GM12891 (cell line): ENCODE measurements around the gene CCL14.
A peak's percentile ranks its signal among the peaks of the same experiment; 100 is the strongest.
"Not testable (repeated sequence)": the region's sequence is repeated elsewhere in the genome, so short reads cannot be mapped to it uniquely, and the experiment has no call there.

ENCODE experiments used
- DNase-seq: peaks from one replicate; pipeline ENCODE4 v3.0.0; 2011; ENCODE audit warnings: low spot score; ENCODE audit not compliant: insufficient read length
- FAIRE-seq: peaks from 2 replicates; lab custom pipeline; 2011; peaks lifted over from hg19 to GRCh38; lab: Jason Lieb, UNC
- PAX5 ChIP-seq: IDR thresholded peaks from 2 replicates; pipeline ENCODE4 v1.6.1; 2011; ENCODE audit warnings: low read length, moderate library complexity, mild to moderate bottlenecking; ENCODE audit not compliant: insufficient read depth, severe bottlenecking
- POLR2A ChIP-seq: IDR thresholded peaks from 2 replicates; pipeline ENCODE4 v1.6.1; 2011; ENCODE audit warnings: low read depth, low read length, control low read depth
- POLR2AphosphoS5 ChIP-seq: IDR thresholded peaks from 2 replicates; pipeline ENCODE4 v1.6.1; 2011; ENCODE audit warnings: low read depth, low read length, control low read depth
- POU2F2 ChIP-seq: IDR thresholded peaks from 2 replicates; pipeline ENCODE4 v1.6.1; 2011; ENCODE audit warnings: low read depth, mild to moderate bottlenecking, control low read depth, low read length, moderate library complexity
- SPI1 ChIP-seq: IDR thresholded peaks from 2 replicates; pipeline ENCODE4 v1.6.1; 2011; ENCODE audit warnings: low read depth, low read length, control low read depth
- TAF1 ChIP-seq: IDR thresholded peaks from 2 replicates; pipeline ENCODE4 v1.6.1; 2011; ENCODE audit warnings: low read depth, low read length, control low read depth

Gene CCL14

GRCh38 chr17:35995346-35995745, 8.8 kb upstream of the CCL14 start:
- not testable (repeated sequence) for FAIRE-seq, DNase-seq
- TF ChIP-seq SPI1 = peak; percentile 47

- FAIRE-seq (no peak), DNase-seq (no peak)
- TF ChIP-seq POU2F2 = no peak
- no peak for TF ChIP-seq POLR2AphosphoS5
- no peak for TF ChIP-seq PAX5
- TF ChIP-seq SPI1 = no peak
- TF ChIP-seq TAF1 = no peak
- TF ChIP-seq POLR2A = no peak
Measured at GRCh38 chr17:35991075-35991474, 4.5 kb upstream of the CCL14 start.

- no peak for FAIRE-seq
- no peak for TF ChIP-seq TAF1
- no peak for TF ChIP-seq POU2F2
- TF ChIP-seq POLR2A = no peak
- TF ChIP-seq PAX5 = no peak
- DNase-seq = no peak
Measured at GRCh38 chr17:35988164-35988563, 1.6 kb upstream of the CCL14 start.

- FAIRE-seq (no peak), DNase-seq (no peak)
- no peak for TF ChIP-seq POLR2A
- TF ChIP-seq PAX5 = no peak
- no peak for TF ChIP-seq POLR2AphosphoS5
- TF ChIP-seq SPI1 = no peak
- no peak for TF ChIP-seq TAF1
- TF ChIP-seq POU2F2 = no peak
Measured at GRCh38 chr17:35984140-35984539, 2.4 kb downstream of the CCL14 start.

DNA sequence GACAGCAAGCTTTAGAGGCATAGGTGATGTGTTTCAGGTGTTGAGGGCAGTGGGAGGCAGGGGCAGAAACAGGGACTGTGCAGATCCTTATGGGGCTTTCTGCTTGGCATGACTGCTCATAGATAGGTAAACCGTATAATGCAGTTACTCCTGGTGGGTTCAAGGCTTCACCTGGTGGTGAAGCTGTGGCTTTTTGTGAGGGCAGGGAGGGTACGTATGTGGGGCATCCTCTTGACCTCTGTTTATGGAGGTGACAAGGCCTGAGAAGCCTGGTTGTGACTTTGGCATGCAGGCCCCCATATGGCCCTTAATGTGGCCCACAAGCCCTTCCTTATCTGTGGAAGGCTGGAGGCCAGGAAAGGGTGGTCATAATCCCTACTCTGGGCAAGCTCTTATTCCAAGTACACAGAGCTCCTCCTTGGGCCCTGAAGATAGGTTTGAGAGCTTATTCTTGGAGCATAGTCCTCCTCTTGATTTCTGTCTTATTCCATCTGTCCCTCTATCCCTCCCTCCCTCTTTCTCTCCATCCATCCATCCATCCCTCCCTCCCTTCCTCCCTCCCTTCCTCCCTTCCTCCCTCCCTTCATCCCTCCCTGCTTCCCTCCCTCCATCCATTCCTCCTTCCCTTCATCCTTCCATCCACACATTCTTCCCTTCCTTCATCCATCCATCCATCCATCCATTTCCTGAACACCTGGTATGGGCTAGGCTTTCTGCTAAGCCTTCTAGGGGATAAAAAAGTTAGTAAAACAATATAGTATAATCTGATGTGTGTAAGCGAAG, 3.9 kb downstream of the CCL14 start:
- TF ChIP-seq POLR2A (no peak), POU2F2 (no peak), SPI1 (no peak), TAF1 (no peak), POLR2AphosphoS5 (no peak), PAX5 (no peak)
- no peak for FAIRE-seq
- DNase-seq = no peak

DNA sequence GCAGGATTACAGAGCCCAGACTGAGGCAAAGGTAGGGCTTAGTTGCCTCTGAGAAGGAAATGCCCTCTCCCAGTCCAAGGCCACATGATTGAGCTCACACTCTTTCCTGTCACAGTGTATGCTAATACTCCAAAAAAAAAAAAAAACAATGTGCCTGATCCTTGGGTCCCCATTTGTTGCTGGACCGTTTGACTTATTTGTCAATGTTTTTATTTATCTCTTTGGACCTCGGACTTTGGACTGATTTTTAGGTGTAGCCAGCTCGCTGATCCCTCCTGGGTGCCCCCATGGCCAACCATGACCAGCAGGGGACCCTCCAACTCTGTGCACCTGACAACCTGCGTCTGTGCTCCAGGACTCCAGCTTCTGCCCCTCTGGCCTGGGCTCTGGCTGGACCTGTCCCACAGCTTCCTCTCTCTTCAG, 4.6 kb downstream of the CCL14 start:
- no peak for TF ChIP-seq POU2F2
- no peak for TF ChIP-seq POLR2A
- TF ChIP-seq SPI1 = no peak
- no peak for TF ChIP-seq PAX5
- no peak for TF ChIP-seq TAF1
- no peak for TF ChIP-seq POLR2AphosphoS5
- FAIRE-seq (no peak), DNase-seq (no peak)

GRCh38 chr17:35981246-35981645, 5.3 kb downstream of the CCL14 start, which contains the start of gene CCL16:
TSS of gene CCL16 (minus strand) at chr17:35981497. CDS start at chr17:35981420, 77 bp downstream.
- TF ChIP-seq TAF1 (no peak), POLR2A (no peak), SPI1 (no peak), PAX5 (no peak), POLR2AphosphoS5 (no peak), POU2F2 (no peak)
- FAIRE-seq = no peak
- no peak for DNase-seq

GRCh38 chr17:35978346-35978745, 8.2 kb downstream of the CCL14 start:
- DNase-seq (no peak), FAIRE-seq (no peak)
- TF ChIP-seq TAF1 (no peak), POLR2AphosphoS5 (no peak), PAX5 (no peak), SPI1 (no peak), POU2F2 (no peak), POLR2A (no peak)

GRCh38 chr17:35977509-35977908, 9.0 kb downstream of the CCL14 start:
- FAIRE-seq (no peak), DNase-seq (peak; percentile 28)
- TF ChIP-seq SPI1 = peak; percentile 94
- TF ChIP-seq TAF1 = no peak
- peak; percentile 23; the same call in 1 of the 2 replicates for TF ChIP-seq POU2F2

- no peak for DNase-seq
- TF ChIP-seq TAF1 = no peak
- no peak for TF ChIP-seq SPI1
- no peak for TF ChIP-seq PAX5
- TF ChIP-seq POLR2AphosphoS5 = no peak
- TF ChIP-seq POU2F2 = no peak
- no peak for TF ChIP-seq POLR2A
- no peak for FAIRE-seq
Measured at GRCh38 chr17:35973333-35974260, 12.9 kb downstream of the CCL14 start.

GRCh38 chr17:35972945-35973332, 13.6 kb downstream of the CCL14 start:
- FAIRE-seq (no peak), DNase-seq (no peak)
- no peak for TF ChIP-seq POLR2AphosphoS5
- TF ChIP-seq POLR2A = no peak
- no peak for TF ChIP-seq SPI1
- no peak for TF ChIP-seq PAX5
- no peak for TF ChIP-seq POU2F2
- no peak for TF ChIP-seq TAF1
